Measurements from ENCODE around the gene SMIM5. TPM values are rescaled to one million over a fixed set of nuclear protein-coding genes. Genes with fewer than 3 reads are reported as not detected.
A peak's percentile ranks its signal among the peaks of the same experiment; 100 is the strongest.

The SMIM5 gene
- total RNA-seq, 1 donor from 2014 or later = 2.7 TPM

GRCh38 chr17:75673487-75673886 lies 40.3 kb downstream of the SMIM5 start:
- Histone ChIP-seq H3K27ac (no peak overlapping the region), H3K9me3 (no peaks in the 10 kb centered on the region), H3K27me3 (ENCODE audit: low read depth) (no peaks in the 10 kb centered on the region), H3K4me1 (peaks cover 11% of the 10 kb centered on the region), H3K36me3 (peaks cover 84% of the 10 kb centered on the region), H3K4me3 (no peak overlapping the region)
- DNase-seq (no peak), ATAC-seq (no peak)
- TF ChIP-seq, protein P1, sequence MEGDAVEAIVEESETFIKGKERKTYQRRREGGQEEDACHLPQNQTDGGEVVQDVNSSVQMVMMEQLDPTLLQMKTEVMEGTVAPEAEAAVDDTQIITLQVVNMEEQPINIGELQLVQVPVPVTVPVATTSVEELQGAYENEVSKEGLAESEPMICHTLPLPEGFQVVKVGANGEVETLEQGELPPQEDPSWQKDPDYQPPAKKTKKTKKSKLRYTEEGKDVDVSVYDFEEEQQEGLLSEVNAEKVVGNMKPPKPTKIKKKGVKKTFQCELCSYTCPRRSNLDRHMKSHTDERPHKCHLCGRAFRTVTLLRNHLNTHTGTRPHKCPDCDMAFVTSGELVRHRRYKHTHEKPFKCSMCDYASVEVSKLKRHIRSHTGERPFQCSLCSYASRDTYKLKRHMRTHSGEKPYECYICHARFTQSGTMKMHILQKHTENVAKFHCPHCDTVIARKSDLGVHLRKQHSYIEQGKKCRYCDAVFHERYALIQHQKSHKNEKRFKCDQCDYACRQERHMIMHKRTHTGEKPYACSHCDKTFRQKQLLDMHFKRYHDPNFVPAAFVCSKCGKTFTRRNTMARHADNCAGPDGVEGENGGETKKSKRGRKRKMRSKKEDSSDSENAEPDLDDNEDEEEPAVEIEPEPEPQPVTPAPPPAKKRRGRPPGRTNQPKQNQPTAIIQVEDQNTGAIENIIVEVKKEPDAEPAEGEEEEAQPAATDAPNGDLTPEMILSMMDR (IDR thresholded peaks at IDR 0.05) = no peak
- intact Hi-C loops (cut with DNase I) = no loop called here

DNA sequence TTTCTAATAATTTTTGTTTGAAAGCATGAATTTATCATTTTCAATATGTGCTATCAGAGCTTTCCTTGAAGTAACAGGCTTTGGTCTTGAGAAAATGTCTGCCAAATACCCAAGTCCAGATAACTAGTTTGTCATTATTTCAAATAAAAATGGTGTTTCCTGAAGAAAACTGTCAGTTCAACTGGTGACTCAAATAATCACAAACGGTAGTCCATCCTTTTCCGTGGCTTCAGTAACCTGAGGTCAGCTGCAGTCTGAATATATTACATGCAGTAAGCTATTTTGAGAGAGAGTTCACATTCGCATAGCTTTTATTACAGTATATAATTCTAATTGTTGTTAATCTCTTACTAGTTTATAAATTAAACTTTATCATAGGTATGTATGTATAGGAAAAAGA lies 43.2 kb downstream of the SMIM5 start:
- peaks cover 82% of the 10 kb centered on the region for H3K36me3 ChIP-seq
- no peaks in the 10 kb centered on the region for H3K9me3 ChIP-seq
- ATAC-seq (no peak), DNase-seq (no peak)
- TF ChIP-seq, protein P1 (IDR thresholded peaks at IDR 0.05) = no peak
- intact Hi-C loops (cut with DNase I) = loop anchor here (5.0 kb wide), 1 partner anchor 71 kb away; no protein-coding TSS in a partner anchor
- H3K4me3 ChIP-seq = no peak overlapping the region
- peaks cover 19% of the 10 kb centered on the region for H3K4me1 ChIP-seq
- H3K27ac ChIP-seq = no peak overlapping the region
- no peaks in the 10 kb centered on the region for H3K27me3 ChIP-seq (ENCODE audit: low read depth)

- DNase-seq (peak; percentile 66), ATAC-seq (peak; percentile 90 to 92)
- H3K36me3 ChIP-seq = peaks cover 58% of the 10 kb centered on the region
- no peaks in the 10 kb centered on the region for H3K27me3 ChIP-seq (ENCODE audit: low read depth)
- H3K9me3 ChIP-seq = no peaks in the 10 kb centered on the region
- H3K27ac ChIP-seq = peak overlapping the region; percentile 59
- TF ChIP-seq, protein P1 (IDR thresholded peaks at IDR 0.05) = peak; percentile 41
- intact Hi-C loops (cut with DNase I) = loop anchor here (5.0 kb wide), 1 partner anchor 68 kb away; no protein-coding TSS in a partner anchor
- H3K4me1 ChIP-seq = peaks cover 32% of the 10 kb centered on the region
- no peak overlapping the region for H3K4me3 ChIP-seq
Observed at GRCh38 chr17:75679706-75680211, 46.5 kb downstream of the SMIM5 start.

GRCh38 chr17:75680431-75680830 lies 47.2 kb downstream of the SMIM5 start:
- ATAC-seq = peak in 1 of 2 donors; percentile 11
- Histone ChIP-seq H3K27me3 (ENCODE audit: low read depth) (no peaks in the 10 kb centered on the region), H3K4me1 (peaks cover 34% of the 10 kb centered on the region), H3K27ac (peak overlapping the region; percentile 59), H3K9me3 (no peaks in the 10 kb centered on the region), H3K36me3 (peaks cover 64% of the 10 kb centered on the region), H3K4me3 (no peak overlapping the region)
- no peak for DNase-seq
- TF ChIP-seq, protein P1 (IDR thresholded peaks at IDR 0.05) = no peak
- intact Hi-C loops (cut with DNase I) = no loop called here

DNA sequence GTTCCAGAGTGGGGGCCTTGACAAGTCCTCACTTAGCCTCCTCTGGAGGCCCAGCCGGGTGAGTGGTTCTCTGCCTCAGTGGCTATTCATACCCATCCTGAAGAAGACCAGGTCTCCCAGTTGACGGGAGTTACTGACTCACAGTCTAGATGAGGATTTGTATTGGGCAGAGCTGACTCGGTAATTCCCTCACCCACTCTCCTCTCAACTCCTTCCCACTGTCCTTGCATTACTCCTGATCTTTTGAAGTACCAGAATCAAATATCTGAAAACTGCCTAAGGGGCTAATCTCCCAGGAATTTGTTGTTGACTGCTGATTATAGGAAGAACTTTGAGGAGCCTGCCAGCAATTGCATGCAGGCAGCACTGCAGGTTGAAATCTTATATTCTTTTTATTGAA lies 48.1 kb downstream of the SMIM5 start:
- Histone ChIP-seq H3K4me1 (peaks cover 42% of the 10 kb centered on the region), H3K27ac (peak overlapping the region; percentile 59), H3K27me3 (ENCODE audit: low read depth) (no peaks in the 10 kb centered on the region), H3K36me3 (peaks cover 55% of the 10 kb centered on the region), H3K9me3 (no peaks in the 10 kb centered on the region), H3K4me3 (no peak overlapping the region)
- TF ChIP-seq, protein P1 (IDR thresholded peaks at IDR 0.05) = no peak
- ATAC-seq = no peak
- no peak for DNase-seq
- intact Hi-C loops (cut with DNase I) = no loop called here
